A549 (cell line): ENCODE measurements around the gene OMP. TPM values are rescaled to one million over a fixed set of nuclear protein-coding genes. Genes with fewer than 3 reads are reported as not detected.

ENCODE experiments used
- ATAC-seq, 2 experiments: fragments of 200-7000 bp in 1 of 2; fragments of >200 bp in 1 of 2; cut with Nextera tagmentation in 1 of 2; cut with Tn5 transposase in 1 of 2; 3 replicates each; pipeline versions ENCODE4 v1.8.0 to v1.9.1; 2018 to 2020; ENCODE audit warnings: mild to moderate bottlenecking in 1 of 2, moderate library complexity in 1 of 2
- CTCF ChIA-PET: fragments of 300-600 bp; sonication (Branson Sonifier 250); formaldehyde crosslinking; extraction: SDS; loops from one replicate; lab custom pipeline; 2021; ENCODE audit warnings: antibody characterized with exemption, inconsistent platforms; lab: Yijun Ruan, JAX
- POLR2A ChIA-PET: fragments of 350-600 bp; formaldehyde crosslinking; extraction: SDS; loops from one replicate; lab custom pipeline; 2021; ENCODE audit warnings: antibody characterized with exemption, inconsistent platforms; lab: Yijun Ruan, JAX
- DNase-seq, 2 experiments: peaks; one replicate each; pipeline versions ENCODE4 v3.0.0 to v3.0.0-alpha.2; 2011 to 2016; ENCODE audit warnings: low read depth in 1 of 2, low spot score in 1 of 2
- FAIRE-seq: peaks from 2 replicates; lab custom pipeline; 2011; peaks lifted over from hg19 to GRCh38; lab: Jason Lieb, UNC
- H3K27ac ChIP-seq, 2 experiments: fragments of >200 bp; sonication (Bioruptor Twin); formaldehyde crosslinking; 3 replicates each; pipeline ENCODE4 v1.5.1; 2016 to 2017
- H3K4me1 ChIP-seq: fragments of >200 bp; sonication (Bioruptor Twin); formaldehyde crosslinking; 3 replicates; pipeline ENCODE4 v1.6.1; 2016
- H3K4me2 ChIP-seq: fragments of >200 bp; sonication (Bioruptor Twin); formaldehyde crosslinking; 3 replicates; pipeline ENCODE4 v1.6.1; 2016
- H3K4me3 ChIP-seq: fragments of >200 bp; sonication (Bioruptor Twin); formaldehyde crosslinking; 3 replicates; pipeline ENCODE4 v1.5.1; 2016
- H3K9me3 ChIP-seq: fragments of >200 bp; sonication (Bioruptor Twin); formaldehyde crosslinking; 3 replicates; pipeline ENCODE4 v1.6.1; 2016
- BHLHE40 ChIP-seq: IDR thresholded peaks from 2 replicates; pipeline ENCODE4 v1.6.1; 2012; ENCODE audit warnings: low read depth, low read length, inconsistent platforms
- CBX8 ChIP-seq: fragments of 200-600 bp; sonication (generic); IDR thresholded peaks from 2 replicates; pipeline ENCODE4 v1.6.1; 2016
- CEBPB ChIP-seq, 2 experiments: fragments of >200 bp in 1 of 2; sonication (Bioruptor Twin) in 1 of 2; formaldehyde crosslinking in 1 of 2; IDR thresholded peaks; 2 replicates each; pipeline ENCODE4 v1.6.1; 2012 to 2016
- CHD2 ChIP-seq: fragments of 150-350 bp; IDR thresholded peaks from 2 replicates; pipeline ENCODE4 v1.6.1; 2014; ENCODE audit warnings: low read length; ENCODE audit not compliant: partially characterized antibody
- CHD4 ChIP-seq: fragments of 200-600 bp; sonication (generic); IDR thresholded peaks from 2 replicates; pipeline ENCODE4 v1.6.1; 2016; ENCODE audit warnings: antibody characterized with exemption, mild to moderate bottlenecking, borderline replicate concordance
- ELK1 ChIP-seq: fragments of 150-350 bp; IDR thresholded peaks from 2 replicates; pipeline ENCODE4 v1.6.1; 2014; ENCODE audit warnings: low read depth, mild to moderate bottlenecking, low read length
- FOSB ChIP-seq: fragments of 250-450 bp; sonication (Bioruptor Pico); IDR thresholded peaks from 2 replicates; pipeline ENCODE4 v1.5.0; 2020; ENCODE audit warnings: mild to moderate bottlenecking, moderate library complexity
- FOSL2 ChIP-seq, 2 experiments: fragments of 450-650 bp in 1 of 2; fragments of >200 bp in 1 of 2; sonication (Bioruptor Twin) in 1 of 2; formaldehyde crosslinking; IDR thresholded peaks; 2 replicates each; pipeline versions ENCODE4 v1.5.0 to v1.6.1; 2016 to 2020; ENCODE audit warnings: mild to moderate bottlenecking in 1 of 2, moderate library complexity in 1 of 2
- FOXS1 ChIP-seq: fragments of 250-450 bp; sonication (Bioruptor Pico); IDR thresholded peaks from 2 replicates; pipeline ENCODE4 v1.5.0; 2020; ENCODE audit warnings: mild to moderate bottlenecking, moderate library complexity
- HDAC2 ChIP-seq: fragments of 200-600 bp; sonication (generic); IDR thresholded peaks from 2 replicates; pipeline ENCODE4 v1.6.1; 2016
- HMGXB4 ChIP-seq: fragments of 250-450 bp; sonication (Bioruptor Pico); IDR thresholded peaks from 2 replicates; pipeline ENCODE4 v1.5.0; 2021; ENCODE audit warnings: mild to moderate bottlenecking, moderate library complexity, borderline replicate concordance
- JUN ChIP-seq, 2 experiments: fragments of >200 bp; sonication (Bioruptor Twin); formaldehyde crosslinking; IDR thresholded peaks; 2 replicates in 1 of 2; 3 replicates in 1 of 2; pipeline ENCODE4 v1.6.1; 2016 to 2017
- JUNB ChIP-seq: fragments of >200 bp; sonication (Bioruptor Twin); formaldehyde crosslinking; IDR thresholded peaks from 2 replicates; pipeline ENCODE4 v1.6.1; 2016
- KDM1A ChIP-seq: fragments of 200-600 bp; sonication (generic); IDR thresholded peaks from 2 replicates; pipeline ENCODE4 v1.6.1; 2016; ENCODE audit warnings: low read depth, mild to moderate bottlenecking
- MYC ChIP-seq: IDR thresholded peaks from 2 replicates; pipeline ENCODE4 v1.6.1; 2012; ENCODE audit warnings: mild to moderate bottlenecking, inconsistent platforms, low read length, improper control_type of control experiment, borderline replicate concordance
- NR3C1 ChIP-seq: fragments of >200 bp; sonication (Bioruptor Twin); formaldehyde crosslinking; IDR thresholded peaks from 3 replicates; pipeline ENCODE4 v1.6.1; 2017
- PBX3 ChIP-seq: IDR thresholded peaks from 2 replicates; pipeline ENCODE4 v1.6.1; 2012
- POLR2A ChIP-seq: IDR thresholded peaks from 2 replicates; pipeline ENCODE4 v1.6.1; 2012; ENCODE audit warnings: mild to moderate bottlenecking, low read length
- POLR2AphosphoS2 ChIP-seq: conservative IDR thresholded peaks from 2 replicates; pipeline ENCODE4 v1.6.1; 2012; ENCODE audit warnings: low read length, improper control_type of control experiment, inconsistent platforms
- ZC3H11A ChIP-seq: fragments of 450-650 bp; IDR thresholded peaks from 2 replicates; pipeline ENCODE4 v1.6.1; 2014; ENCODE audit warnings: antibody characterized with exemption, mild to moderate bottlenecking
- ZSCAN20 ChIP-seq: fragments of 250-450 bp; sonication (Bioruptor Pico); IDR thresholded peaks from 2 replicates; pipeline ENCODE4 v1.8.0; 2022; ENCODE audit warnings: mild to moderate bottlenecking, moderate library complexity
- WGBS: methylation state at CpG from one replicate; pipeline ENCODE4 v1.1.6; 2017; ENCODE audit errors: missing lambda C conversion rate; 5-methylcytosine and 5-hydroxymethylcytosine counted together
- polyA plus RNA-seq, 4 experiments: library from polyadenylated mRNA; depleted of rRNA in 3 of 4; stranded (reverse); fragments of >200 nt; fragmentation: RNase III in 1 of 4; extraction: RNeasy Plus Mini Kit Qiagen cat#74134 plus additional on column Dnase treatment in 1 of 4; gene quantifications; 2 replicates in 3 of 4; 3 replicates in 1 of 4; pipeline ENCODE4 v1.2.3, GENCODE V29; 2011 to 2017
- TF ChIP-seq, protein P1 (sequence below): fragments of 250-450 bp; sonication (Bioruptor Pico); IDR thresholded peaks from 2 replicates; pipeline ENCODE4 v1.5.0; 2020; ENCODE audit warnings: low read depth, mild to moderate bottlenecking, moderate library complexity
- TF ChIP-seq, protein P2 (sequence below): fragments of 450-650 bp; IDR thresholded peaks from 2 replicates; pipeline ENCODE4 v1.6.1; 2014; ENCODE audit warnings: antibody characterized with exemption

OMP gene
- polyA plus RNA-seq, 2 of the 4 experiments (the other 2 are of a cell fraction): not detected

GRCh38 chr11:77075425-77075905 is 27.2 kb upstream of the OMP start:
- peaks cover 5% of the 10 kb centered on the region; the same call in 1 of the 3 replicates for H3K9me3 ChIP-seq
- no peak for DNase-seq
- peak overlapping the region; percentile 6; the same call in 1 of the 3 replicates for H3K4me2 ChIP-seq
- no peak for ATAC-seq
- 73% methylated on average over 5 of the region's 5 CpGs for WGBS
- H3K4me3 ChIP-seq: no peak overlapping the region
- TF ChIP-seq HMGXB4 (CRISPR knock-in tag): no peak
- TF ChIP-seq FOSL2 (IDR thresholded peaks at IDR 0.05): no peak
- no peak for TF ChIP-seq FOSL2 (CRISPR knock-in tag; IDR thresholded peaks at IDR 0.05)
- TF ChIP-seq CHD4: no peak
- no peak for TF ChIP-seq NR3C1
- TF ChIP-seq MYC: no peak
- H3K27ac ChIP-seq: peak overlapping the region in 1 of 2 experiments; percentile 83; a peak in 4 of 6 replicates
- peaks cover 45% of the 10 kb centered on the region for H3K4me1 ChIP-seq
- CTCF ChIA-PET: interaction anchor here (0.9 to 4.5 kb wide), 4 partner anchors 15 to 52 kb away, joined by 3 to 50 read pairs (median 6); no protein-coding TSS in a partner anchor
- FAIRE-seq: no peak
- POLR2A ChIA-PET: no interaction called here

GRCh38 chr11:77079666-77080065 is 23.0 kb upstream of the OMP start:
- ChIA-PET POLR2A (no interaction called here), CTCF (interaction anchor here (0.5 to 5.3 kb wide), 7 partner anchors 9 to 48 kb away, joined by 3 to 95 read pairs (median 3); partner anchors contain the start of gene MYO7A)
- no peak for ATAC-seq
- H3K4me2 ChIP-seq: no peak overlapping the region
- peaks cover 5% of the 10 kb centered on the region; the same call in 1 of the 3 replicates for H3K9me3 ChIP-seq
- no peak overlapping the region for H3K4me3 ChIP-seq
- no peak for DNase-seq
- peaks cover 12% of the 10 kb centered on the region for H3K4me1 ChIP-seq
- WGBS: 87% methylated on average over 2 of the region's 2 CpGs
- no peak for FAIRE-seq
- no peak for TF ChIP-seq PBX3
- no peak overlapping the region for H3K27ac ChIP-seq

DNA sequence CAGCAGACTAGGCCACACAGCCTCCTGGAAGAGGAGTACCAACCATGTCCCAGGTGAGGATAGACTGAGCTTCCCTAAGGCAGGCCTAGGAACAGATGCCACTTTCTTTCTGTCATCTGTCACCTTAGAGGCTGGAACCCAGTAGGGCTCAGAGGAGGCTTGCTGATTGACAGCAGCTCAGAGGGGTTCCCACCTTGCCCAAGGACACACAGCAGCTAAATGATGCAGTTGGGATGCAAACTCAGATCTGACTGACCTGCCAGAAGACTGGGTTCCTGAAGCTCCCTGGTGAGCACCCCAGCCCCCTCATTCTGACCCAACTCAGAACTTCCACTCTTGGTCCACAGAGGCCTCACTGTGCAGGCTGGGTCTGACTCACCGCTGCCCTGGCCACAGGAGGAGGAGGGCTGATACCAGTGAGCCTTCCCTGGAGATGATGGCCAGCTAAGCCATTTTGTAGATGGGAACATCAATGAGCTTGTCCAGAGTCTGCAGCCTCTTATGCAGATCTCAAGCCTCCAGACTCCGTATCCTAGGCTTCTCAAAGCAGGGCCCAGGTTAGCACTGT is 21.9 kb upstream of the OMP start:
- FAIRE-seq (no peak), ATAC-seq (no peak)
- CTCF ChIA-PET: interaction anchor here (1.0 to 5.3 kb wide), 7 partner anchors 7 to 47 kb away, joined by 3 to 95 read pairs (median 3); partner anchors contain the start of gene MYO7A

DNA sequence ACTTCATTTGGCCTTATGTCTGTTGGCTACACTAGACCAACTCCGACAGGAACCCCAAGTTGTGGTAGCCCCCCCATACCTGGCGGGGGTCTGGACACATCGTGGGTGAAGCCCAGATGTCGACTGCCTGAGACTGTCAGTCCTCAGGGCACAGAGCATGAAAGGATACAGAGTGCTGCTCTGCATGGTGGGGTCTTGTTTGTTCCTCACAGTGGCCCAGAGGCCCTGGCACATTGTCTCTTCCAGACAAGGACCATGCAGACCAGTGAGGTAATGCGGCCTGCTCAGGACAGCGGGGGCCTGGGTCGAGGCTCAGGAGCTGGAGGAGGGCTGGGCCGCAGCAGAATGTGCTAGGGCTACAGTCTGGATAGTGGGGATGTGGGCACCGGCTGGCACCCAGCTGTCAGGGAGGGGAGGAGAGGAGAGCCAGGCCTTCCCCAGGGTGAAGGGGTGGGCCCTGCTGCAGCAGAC is 21.2 kb upstream of the OMP start:
- 100% methylated on average over 1 of the region's 9 CpGs for WGBS

More for the DNA sequence above, 21.9 kb upstream of the OMP start:
- no peak overlapping the region for H3K27ac ChIP-seq
- no peak for DNase-seq
- TF ChIP-seq CHD2 (no peak), FOSB (CRISPR knock-in tag) (no peak), POLR2AphosphoS2 (no peak), KDM1A (no peak), HDAC2 (no peak)
- TF ChIP-seq, all 56 proteins: peak for 0
- Histone ChIP-seq H3K4me2 (no peak overlapping the region), H3K4me3 (no peak overlapping the region), H3K9me3 (peaks cover 5% of the 10 kb centered on the region; the same call in 1 of the 3 replicates), H3K4me1 (peaks cover 2% of the 10 kb centered on the region)
- POLR2A ChIA-PET: interaction anchor here (1.2 kb wide), 1 partner anchor 11 kb away, joined by 3 read pairs; no protein-coding TSS in a partner anchor
- 100% methylated on average over 1 of the region's 2 CpGs for WGBS

More for the DNA sequence above, 21.2 kb upstream of the OMP start:
- TF ChIP-seq CHD4: no peak
- TF ChIP-seq JUNB: no peak
- TF ChIP-seq, protein P1, sequence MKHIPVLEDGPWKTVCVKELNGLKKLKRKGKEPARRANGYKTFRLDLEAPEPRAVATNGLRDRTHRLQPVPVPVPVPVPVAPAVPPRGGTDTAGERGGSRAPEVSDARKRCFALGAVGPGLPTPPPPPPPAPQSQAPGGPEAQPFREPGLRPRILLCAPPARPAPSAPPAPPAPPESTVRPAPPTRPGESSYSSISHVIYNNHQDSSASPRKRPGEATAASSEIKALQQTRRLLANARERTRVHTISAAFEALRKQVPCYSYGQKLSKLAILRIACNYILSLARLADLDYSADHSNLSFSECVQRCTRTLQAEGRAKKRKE: no peak
- no peak for TF ChIP-seq CBX8
- TF ChIP-seq POLR2A: no peak
- TF ChIP-seq, protein P2, sequence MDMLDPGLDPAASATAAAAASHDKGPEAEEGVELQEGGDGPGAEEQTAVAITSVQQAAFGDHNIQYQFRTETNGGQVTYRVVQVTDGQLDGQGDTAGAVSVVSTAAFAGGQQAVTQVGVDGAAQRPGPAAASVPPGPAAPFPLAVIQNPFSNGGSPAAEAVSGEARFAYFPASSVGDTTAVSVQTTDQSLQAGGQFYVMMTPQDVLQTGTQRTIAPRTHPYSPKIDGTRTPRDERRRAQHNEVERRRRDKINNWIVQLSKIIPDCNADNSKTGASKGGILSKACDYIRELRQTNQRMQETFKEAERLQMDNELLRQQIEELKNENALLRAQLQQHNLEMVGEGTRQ: no peak
- no peak for TF ChIP-seq ZC3H11A
- no peak for TF ChIP-seq ZSCAN20 (CRISPR knock-in tag)
- TF ChIP-seq ELK1: no peak
- TF ChIP-seq JUN (IDR thresholded peaks at IDR 0.05): no peak
- TF ChIP-seq FOXS1 (CRISPR knock-in tag): no peak
- no peak for TF ChIP-seq MYC
- TF ChIP-seq CEBPB (IDR thresholded peaks at IDR 0.05): no peak
- TF ChIP-seq BHLHE40: no peak
- ChIA-PET POLR2A (interaction anchor here (1.2 to 1.4 kb wide), 2 partner anchors 10 to 15 kb away, joined by 3 to 5 read pairs; partner anchors contain the start of gene CAPN5), CTCF (interaction anchor here (1.0 to 5.3 kb wide), 8 partner anchors 8 to 36 kb away, joined by 3 to 95 read pairs (median 3); no protein-coding TSS in a partner anchor)
- DNase-seq (no peak), ATAC-seq (no peak), FAIRE-seq (no peak)
- Histone ChIP-seq H3K4me1 (no peaks in the 10 kb centered on the region), H3K9me3 (peaks cover 5% of the 10 kb centered on the region; the same call in 1 of the 3 replicates), H3K4me2 (no peak overlapping the region), H3K4me3 (no peak overlapping the region), H3K27ac (no peak overlapping the region)
